ENCODE data around the gene ELAC2.

The ELAC2 gene

DNA sequence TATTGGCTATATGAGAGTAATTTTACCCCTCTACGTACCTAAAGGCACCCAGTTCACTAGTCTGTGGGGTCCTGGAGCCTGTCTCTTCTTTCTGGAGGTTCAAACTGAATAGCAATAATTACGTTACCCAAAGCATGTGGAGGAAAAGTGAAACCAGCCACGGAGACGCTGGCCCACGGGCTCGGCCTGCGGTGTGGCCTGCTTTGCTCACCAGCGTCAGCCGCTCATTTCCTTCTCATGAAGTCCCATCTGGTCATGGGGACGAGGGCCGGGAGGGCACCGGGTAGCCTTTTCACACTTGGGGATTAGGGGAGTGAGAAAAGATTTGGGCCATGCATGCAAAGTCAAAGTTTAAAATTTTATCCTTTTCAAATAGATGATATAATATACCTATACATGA, 26.9 kb downstream of the ELAC2 start:
- Histone ChIP-seq H4K20me1 (ENCODE audit: insufficient read depth) (no peaks in the 10 kb centered on the region), H3K4me1 (ENCODE audit: low read depth, poor library complexity, severe bottlenecking) (no peaks in the 10 kb centered on the region), H3K4me2 (no peak overlapping the region), H2AFZ (ENCODE audit: low read depth) (no peak overlapping the region), H3K36me3 (ENCODE audit: insufficient read depth) (no peaks in the 10 kb centered on the region), H3K79me2 (ENCODE audit: insufficient read depth, low read depth) (no peaks in the 10 kb centered on the region), H3K4me3 (IDR thresholded peaks at IDR 0.05; ENCODE audit: insufficient read depth, low read depth, low read length) (no peak overlapping the region), H3K27ac (no peak overlapping the region), H3K9ac (no peak overlapping the region), H3K27me3 (ENCODE audit: insufficient read depth, low read depth) (no peaks in the 10 kb centered on the region)
- no peak for TF ChIP-seq CTCF (conservative IDR thresholded peaks at IDR 0.05; ENCODE audit: low read depth, low read length)

DNA sequence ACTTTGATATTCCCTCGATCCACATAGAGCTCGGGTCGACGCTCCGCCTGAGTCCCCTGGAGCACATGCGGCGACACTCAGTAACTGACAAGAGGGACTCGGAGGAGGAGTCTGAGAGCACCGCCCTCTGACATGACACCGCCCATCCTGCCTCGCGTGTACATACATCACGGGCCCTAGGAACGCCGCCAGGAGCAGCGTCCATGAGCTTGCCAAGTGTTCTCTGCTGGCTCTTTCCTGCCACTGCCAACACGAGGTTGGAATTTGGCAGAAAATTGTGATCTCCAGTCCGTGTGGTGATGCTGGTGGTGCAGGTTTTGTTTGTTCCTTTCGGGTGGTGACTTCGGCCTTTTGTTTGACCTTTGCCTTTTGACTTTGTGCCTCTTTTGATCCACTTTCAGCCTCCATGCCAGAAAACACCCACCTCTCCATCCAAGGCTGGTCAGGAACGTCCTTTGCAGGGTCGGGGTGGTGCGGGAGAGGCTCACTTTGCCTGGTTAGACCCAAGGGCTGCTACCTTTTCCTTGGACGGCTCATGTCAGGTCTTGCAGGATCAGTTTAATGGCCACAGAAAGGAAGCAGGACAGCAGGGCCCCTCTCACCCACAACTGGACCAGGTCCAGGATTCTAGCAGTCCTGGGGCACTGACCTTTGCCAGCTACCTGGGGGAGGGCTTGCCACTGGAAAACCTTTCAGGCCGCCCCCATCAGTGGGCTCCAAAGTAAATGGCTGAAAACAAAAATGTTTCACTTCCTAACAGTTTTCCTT, 27.6 kb downstream of the ELAC2 start:
- Histone ChIP-seq H3K9ac (no peak overlapping the region), H3K36me3 (ENCODE audit: insufficient read depth) (no peaks in the 10 kb centered on the region), H2AFZ (ENCODE audit: low read depth) (no peak overlapping the region), H3K4me3 (IDR thresholded peaks at IDR 0.05; ENCODE audit: insufficient read depth, low read depth, low read length) (no peak overlapping the region), H3K27ac (no peak overlapping the region), H3K4me1 (ENCODE audit: low read depth, poor library complexity, severe bottlenecking) (no peaks in the 10 kb centered on the region), H4K20me1 (ENCODE audit: insufficient read depth) (no peaks in the 10 kb centered on the region), H3K27me3 (ENCODE audit: insufficient read depth, low read depth) (no peaks in the 10 kb centered on the region), H3K4me2 (no peak overlapping the region), H3K79me2 (ENCODE audit: insufficient read depth, low read depth) (no peaks in the 10 kb centered on the region)
- TF ChIP-seq CTCF (conservative IDR thresholded peaks at IDR 0.05; ENCODE audit: low read depth, low read length): no peak

GRCh38 chr17:12987120-12987519, 30.7 kb downstream of the ELAC2 start:
- no peak for TF ChIP-seq CTCF (conservative IDR thresholded peaks at IDR 0.05; ENCODE audit: low read depth, low read length)
- Histone ChIP-seq H4K20me1 (ENCODE audit: insufficient read depth) (no peaks in the 10 kb centered on the region), H3K4me3 (IDR thresholded peaks at IDR 0.05; ENCODE audit: insufficient read depth, low read depth, low read length) (no peak overlapping the region), H3K36me3 (ENCODE audit: insufficient read depth) (no peaks in the 10 kb centered on the region), H2AFZ (ENCODE audit: low read depth) (no peak overlapping the region), H3K4me1 (ENCODE audit: low read depth, poor library complexity, severe bottlenecking) (no peaks in the 10 kb centered on the region), H3K79me2 (ENCODE audit: insufficient read depth, low read depth) (no peaks in the 10 kb centered on the region), H3K27me3 (ENCODE audit: insufficient read depth, low read depth) (no peaks in the 10 kb centered on the region), H3K27ac (no peak overlapping the region), H3K9ac (no peak overlapping the region), H3K4me2 (no peak overlapping the region)

DNA sequence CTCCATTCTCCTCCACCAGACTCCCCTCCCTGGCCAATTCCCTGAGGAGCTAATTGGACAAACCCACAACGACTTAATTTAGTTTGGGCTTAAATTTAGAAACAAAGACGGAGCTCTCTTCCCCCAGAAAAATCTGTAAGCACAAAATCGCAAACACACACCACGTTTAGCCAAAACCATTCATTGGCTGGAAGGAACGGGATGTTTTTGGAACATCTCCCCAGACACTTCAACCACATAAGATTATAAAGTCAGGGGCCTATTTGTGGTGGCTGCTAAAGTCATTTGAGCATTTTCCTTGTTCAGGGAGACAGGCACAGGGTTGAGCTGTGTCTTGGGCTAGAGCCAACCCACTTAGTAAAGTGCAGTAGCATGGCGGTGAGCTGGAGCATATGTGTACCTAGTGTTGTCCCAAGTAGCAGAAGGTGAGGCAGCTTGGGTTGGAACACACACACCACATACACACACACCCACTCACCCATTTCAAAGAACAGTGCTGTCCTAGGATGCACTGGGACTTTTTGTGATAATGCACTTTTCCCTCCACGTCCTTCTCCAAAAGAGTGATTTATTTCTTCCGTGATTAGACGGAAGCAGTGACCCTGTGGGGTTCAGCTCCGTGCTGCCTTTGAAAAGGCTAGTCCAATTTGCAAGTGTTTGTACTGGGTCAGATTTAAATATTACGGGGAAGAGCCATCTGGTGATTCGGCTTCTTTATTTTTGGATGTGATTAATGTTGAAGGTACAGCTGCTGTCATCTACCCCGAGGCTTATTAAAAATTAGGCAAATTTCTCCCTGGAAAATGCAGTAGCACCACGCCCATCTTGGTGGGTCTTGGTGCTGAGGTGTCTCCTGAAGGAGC, 32.2 kb downstream of the ELAC2 start:
- H3K27me3 ChIP-seq (ENCODE audit: insufficient read depth, low read depth): no peaks in the 10 kb centered on the region
- H3K36me3 ChIP-seq (ENCODE audit: insufficient read depth): no peaks in the 10 kb centered on the region
- no peak overlapping the region for H2AFZ ChIP-seq (ENCODE audit: low read depth)
- H3K4me1 ChIP-seq (ENCODE audit: low read depth, poor library complexity, severe bottlenecking): no peaks in the 10 kb centered on the region
- H4K20me1 ChIP-seq (ENCODE audit: insufficient read depth): no peaks in the 10 kb centered on the region
- TF ChIP-seq CTCF (conservative IDR thresholded peaks at IDR 0.05; ENCODE audit: low read depth, low read length): no peak
- H3K4me2 ChIP-seq: no peak overlapping the region
- H3K4me3 ChIP-seq (IDR thresholded peaks at IDR 0.05; ENCODE audit: insufficient read depth, low read depth, low read length): no peak overlapping the region
- no peak overlapping the region for H3K9ac ChIP-seq
- no peak overlapping the region for H3K27ac ChIP-seq
- H3K79me2 ChIP-seq (ENCODE audit: insufficient read depth, low read depth): no peaks in the 10 kb centered on the region

Measured in KMS-11 (cell line).